Endodermal cell (in vitro differentiated cells): Measurements from ENCODE around the gene GCNT4. TPM values are rescaled to one million over a fixed set of nuclear protein-coding genes. Genes with fewer than 3 reads are reported as not detected.

Source experiments
- DNase-seq: peaks from one replicate; pipeline ENCODE4 v3.0.0-alpha.2; 2017
- H3K27ac ChIP-seq: 2 replicates; pipeline ENCODE4 v1.5.1; 2013; ENCODE audit warnings: mild to moderate bottlenecking, low read depth, low read length, moderate library complexity
- H3K27me3 ChIP-seq: 2 replicates; pipeline ENCODE4 v1.6.1; 2013; ENCODE audit warnings: mild to moderate bottlenecking, low read length, moderate library complexity; ENCODE audit not compliant: insufficient read depth, control insufficient read depth, poor library complexity, severe bottlenecking
- H3K36me3 ChIP-seq: 2 replicates; pipeline ENCODE4 v1.7.0; 2013; ENCODE audit warnings: mild to moderate bottlenecking, low read length, moderate library complexity; ENCODE audit not compliant: control insufficient read depth, insufficient read depth
- H3K4me1 ChIP-seq: one replicate; pipeline ENCODE4 v1.7.0; 2013; ENCODE audit warnings: low read length; ENCODE audit not compliant: control insufficient read depth, insufficient read depth
- H3K4me3 ChIP-seq: 2 replicates; pipeline ENCODE4 v1.5.1; 2013; ENCODE audit warnings: mild to moderate bottlenecking, low read length, moderate library complexity
- H3K9ac ChIP-seq: 2 replicates; pipeline ENCODE4 v1.6.1; 2013; ENCODE audit warnings: mild to moderate bottlenecking, low read length, moderate library complexity; ENCODE audit not compliant: poor library complexity, severe bottlenecking; ENCODE audit errors: extremely low read depth
- H3K9me3 ChIP-seq: 2 replicates; pipeline ENCODE4 v1.6.1; 2013; ENCODE audit warnings: mild to moderate bottlenecking, low read length, moderate library complexity; ENCODE audit not compliant: control insufficient read depth
- H3K27ac Mint-ChIP-seq: 2 replicates; pipeline ENCODE4 v1.8.0; 2020; ENCODE audit warnings: mixed read lengths
- H3K27me3 Mint-ChIP-seq: 2 replicates; pipeline ENCODE4 v1.8.0; 2021; ENCODE audit warnings: mild to moderate bottlenecking, mixed read lengths; ENCODE audit not compliant: insufficient read depth
- H3K36me3 Mint-ChIP-seq: 2 replicates; pipeline ENCODE4 v1.8.0; 2020; ENCODE audit warnings: low read depth, mixed read lengths
- H3K4me1 Mint-ChIP-seq: 2 replicates; pipeline ENCODE4 v1.8.0; 2020; ENCODE audit warnings: mixed read lengths
- H3K4me3 Mint-ChIP-seq: 2 replicates; pipeline ENCODE4 v1.8.0; 2020; ENCODE audit warnings: mild to moderate bottlenecking, moderate library complexity, mixed read lengths
- H3K9me3 Mint-ChIP-seq: 2 replicates; pipeline ENCODE4 v1.8.0; 2020; ENCODE audit warnings: mild to moderate bottlenecking, mixed read lengths
- CTCF ChIP-seq: fragments of 200-600 bp; sonication (generic); conservative IDR thresholded peaks from 2 replicates; pipeline ENCODE4 v1.5.0; 2021; ENCODE audit warnings: antibody characterized with exemption, mild to moderate bottlenecking
- WGBS, 2 experiments: methylation state at CpG; one replicate each; pipeline versions ENCODE4 v1.1.5 to v1.1.7; 2013; ENCODE audit warnings: missing lambda C conversion rate in 2 of 2, mixed read lengths in 1 of 2; ENCODE audit not compliant: insufficient coverage in 1 of 2, insufficient read length in 1 of 2; 5-methylcytosine and 5-hydroxymethylcytosine counted together
- total RNA-seq, 2 donors: library from RNA; stranded (reverse); fragmentation: NEBNext Ultra II Directional in 1 of 2; extraction: Animal tissue kit (Norgen Biotek cat#: 25700) in 1 of 2; gene quantifications; 2 replicates in 1 of 2; 3 replicates in 1 of 2; pipeline ENCODE4 v1.2.1, GENCODE V29; 2021

The GCNT4 gene
- total RNA-seq, 2 donors from 2014 or later: 2.5 to 4.2 TPM

GRCh38 chr5:75017971-75018370, 34.4 kb downstream of the GCNT4 start:
- DNase-seq: no peak
- WGBS, 2 experiments: 92 to 94% methylated on average over 3 to 4 of the region's 5 CpGs

GRCh38 chr5:75016896-75017295, 35.5 kb downstream of the GCNT4 start:
- no peak overlapping the region for H3K4me3 ChIP-seq
- TF ChIP-seq CTCF: no peak

More at GRCh38 chr5:75017971-75018370, 34.4 kb downstream of the GCNT4 start:
- H3K4me1 Mint-ChIP-seq: no peaks in the 10 kb centered on the region
- no peaks in the 10 kb centered on the region for H3K36me3 Mint-ChIP-seq
- peaks cover 2% of the 10 kb centered on the region for H3K27me3 Mint-ChIP-seq
- Histone ChIP-seq H3K27ac (no peak overlapping the region), H3K4me3 (no peak overlapping the region), H3K9me3 (no peaks in the 10 kb centered on the region), H3K36me3 (no peaks in the 10 kb centered on the region), H3K4me1 (no peaks in the 10 kb centered on the region), H3K27me3 (no peaks in the 10 kb centered on the region), H3K9ac (no peak overlapping the region)
- TF ChIP-seq CTCF: no peak
- H3K4me3 Mint-ChIP-seq: no peak overlapping the region
- no peak overlapping the region for H3K27ac Mint-ChIP-seq
- no peaks in the 10 kb centered on the region for H3K9me3 Mint-ChIP-seq

GRCh38 chr5:75012748-75013147, 39.6 kb downstream of the GCNT4 start:
- no peak for TF ChIP-seq CTCF
- no peak for DNase-seq
- Mint-ChIP-seq H3K4me3 (no peak overlapping the region), H3K36me3 (no peaks in the 10 kb centered on the region), H3K27ac (no peak overlapping the region), H3K27me3 (peaks cover 2% of the 10 kb centered on the region), H3K9me3 (no peaks in the 10 kb centered on the region), H3K4me1 (no peaks in the 10 kb centered on the region)
- Histone ChIP-seq H3K27me3 (no peaks in the 10 kb centered on the region), H3K36me3 (no peaks in the 10 kb centered on the region), H3K4me1 (no peaks in the 10 kb centered on the region), H3K27ac (no peak overlapping the region), H3K9me3 (no peaks in the 10 kb centered on the region), H3K4me3 (no peak overlapping the region), H3K9ac (no peak overlapping the region)
- 94% methylated on average over 1 of the region's 1 CpG; no CpG with 5 or more reads in 1 of the 2 experiments for WGBS, 2 experiments

More at GRCh38 chr5:75016896-75017295, 35.5 kb downstream of the GCNT4 start:
- no peak for DNase-seq
- H3K36me3 ChIP-seq: no peaks in the 10 kb centered on the region
- no peaks in the 10 kb centered on the region for H3K4me1 ChIP-seq
- no peak overlapping the region for H3K27ac Mint-ChIP-seq
- no peaks in the 10 kb centered on the region for H3K4me1 Mint-ChIP-seq
- H3K9me3 Mint-ChIP-seq: no peaks in the 10 kb centered on the region
- no peaks in the 10 kb centered on the region for H3K36me3 Mint-ChIP-seq
- 86 to 97% methylated on average over 3 of the region's 3 CpGs for WGBS, 2 experiments
- H3K27ac ChIP-seq: no peak overlapping the region
- H3K27me3 Mint-ChIP-seq: peaks cover 2% of the 10 kb centered on the region
- no peaks in the 10 kb centered on the region for H3K9me3 ChIP-seq
- H3K9ac ChIP-seq: no peak overlapping the region
- H3K4me3 Mint-ChIP-seq: no peak overlapping the region
- no peaks in the 10 kb centered on the region for H3K27me3 ChIP-seq
